ENCODE data around the gene ADAM12. TPM values are rescaled to one million over a fixed set of nuclear protein-coding genes. Genes with fewer than 3 reads are reported as not detected.

ADAM12 gene
- total RNA-seq, 2 donors from 2014 or later, result 0.14 to 1.9 TPM

- H3K4me3 ChIP-seq, result no peak overlapping the region
- intact Hi-C loops (cut with DNase I), result no loop called here
- H3K9me3 ChIP-seq, result no peaks in the 10 kb centered on the region
- H3K27me3 ChIP-seq (replicated peaks; ENCODE audit: insufficient read depth), result no peaks in the 10 kb centered on the region
- H3K27ac ChIP-seq, result no peak overlapping the region
- no peaks in the 10 kb centered on the region for H3K36me3 ChIP-seq
- WGBS, result 88% methylated on average over 21 of the region's 25 CpGs
- TF ChIP-seq POLR2AphosphoS5 (IDR thresholded peaks at IDR 0.05) (no peak), POLR2A (IDR thresholded peaks at IDR 0.05) (no peak), CTCF (IDR thresholded peaks at IDR 0.05) (no peak)
- no peak for DNase-seq (ENCODE audit: low spot score)
- H3K4me1 ChIP-seq (replicated peaks), result no peaks in the 10 kb centered on the region
These were observed 152.9 kb downstream of the ADAM12 start for GRCh38 chr10:126235091-126235978.

- TF ChIP-seq POLR2A (IDR thresholded peaks at IDR 0.05) (no peak), POLR2AphosphoS5 (IDR thresholded peaks at IDR 0.05) (no peak), CTCF (IDR thresholded peaks at IDR 0.05) (no peak)
- H3K36me3 ChIP-seq, result no peaks in the 10 kb centered on the region
- intact Hi-C loops (cut with DNase I), result no loop called here
- H3K27ac ChIP-seq, result no peak overlapping the region
- DNase-seq (ENCODE audit: low spot score), result no peak
- no peaks in the 10 kb centered on the region for H3K27me3 ChIP-seq (replicated peaks; ENCODE audit: insufficient read depth)
- no peaks in the 10 kb centered on the region for H3K4me1 ChIP-seq (replicated peaks)
- H3K4me3 ChIP-seq, result no peak overlapping the region
- no peaks in the 10 kb centered on the region for H3K9me3 ChIP-seq
- WGBS, result 93% methylated on average over 5 of the region's 5 CpGs
These were observed 153.6 kb downstream of the ADAM12 start for GRCh38 chr10:126234630-126235029.

GRCh38 chr10:126233182-126234148, 154.8 kb downstream of the ADAM12 start:
- no peaks in the 10 kb centered on the region for H3K4me1 ChIP-seq (replicated peaks)
- H3K27ac ChIP-seq, result no peak overlapping the region
- no peak for DNase-seq (ENCODE audit: low spot score)
- H3K4me3 ChIP-seq, result no peak overlapping the region
- H3K27me3 ChIP-seq (replicated peaks; ENCODE audit: insufficient read depth), result no peaks in the 10 kb centered on the region
- intact Hi-C loops (cut with DNase I), result no loop called here
- H3K36me3 ChIP-seq, result no peaks in the 10 kb centered on the region
- 81% methylated on average over 15 of the region's 15 CpGs for WGBS
- no peaks in the 10 kb centered on the region for H3K9me3 ChIP-seq
- no peak for TF ChIP-seq CTCF (IDR thresholded peaks at IDR 0.05)
- TF ChIP-seq POLR2AphosphoS5 (IDR thresholded peaks at IDR 0.05), result no peak
- no peak for TF ChIP-seq POLR2A (IDR thresholded peaks at IDR 0.05)

- Histone ChIP-seq H3K9me3 (no peaks in the 10 kb centered on the region), H3K4me3 (no peak overlapping the region), H3K27ac (no peak overlapping the region), H3K4me1 (replicated peaks) (no peaks in the 10 kb centered on the region), H3K27me3 (replicated peaks; ENCODE audit: insufficient read depth) (no peaks in the 10 kb centered on the region), H3K36me3 (no peaks in the 10 kb centered on the region)
- intact Hi-C loops (cut with DNase I), result no loop called here
- 97% methylated on average over 2 of the region's 2 CpGs for WGBS
- DNase-seq (ENCODE audit: low spot score), result no peak
- TF ChIP-seq POLR2A (IDR thresholded peaks at IDR 0.05) (no peak), CTCF (IDR thresholded peaks at IDR 0.05) (no peak), POLR2AphosphoS5 (IDR thresholded peaks at IDR 0.05) (no peak)
These were observed 157.7 kb downstream of the ADAM12 start for GRCh38 chr10:126230587-126230986.

Data from prostate gland (tissue), 2 donors.